ENCODE results near the gene BCO2.

- TF ChIP-seq CTCF (conservative IDR thresholded peaks at IDR 0.05; ENCODE audit: low read depth in 2 of 2): no peak
- no peak for TF ChIP-seq EZH2 (IDR thresholded peaks at IDR 0.05; ENCODE audit: low read depth, unreplicated experiment)
- no peak for TF ChIP-seq EZH2phosphoT487 (IDR thresholded peaks at IDR 0.05; ENCODE audit: unreplicated experiment)
- TF ChIP-seq CREB1 (CRISPR knock-in tag; IDR thresholded peaks at IDR 0.05; ENCODE audit: low read depth): no peak
- TF ChIP-seq STAT1 (IDR thresholded peaks at IDR 0.05; ENCODE audit: unreplicated experiment): no peak
- no peak for TF ChIP-seq POLR2AphosphoS5 (IDR thresholded peaks at IDR 0.05; ENCODE audit: low read depth)
- TF ChIP-seq ETS1 (IDR thresholded peaks at IDR 0.05): no peak
These were observed 37.4 kb downstream of the BCO2 start for GRCh38 chr11:112212710-112213109.

Data from GM23338 (cell line).